GM12878 (cell line): ENCODE measurements around the gene SLC34A3. TPM values are rescaled to one million over a fixed set of nuclear protein-coding genes. Genes with fewer than 3 reads are reported as not detected.

Experiments
- ATAC-seq: fragments of 200-7000 bp; cut with Tn5 transposase; 3 replicates; pipeline ENCODE4 v1.9.1; 2020; ENCODE audit warnings: mild to moderate bottlenecking, moderate library complexity
- BruUV-seq: library from RNA; stranded (reverse); fragments of 400-500 nt; replicated peaks from 2 replicates; lab custom pipeline; 2021; lab: Mats Ljungman, UMichigan
- CTCF ChIA-PET: fragments of 300-600 bp; sonication (Branson Sonifier 250); formaldehyde crosslinking; extraction: SDS; loops from one replicate; lab custom pipeline; 2021; ENCODE audit warnings: inconsistent platforms; lab: Yijun Ruan, JAX
- POLR2A ChIA-PET: fragments of 350-600 bp; formaldehyde crosslinking; extraction: SDS; loops from one replicate; lab custom pipeline; 2021; ENCODE audit warnings: inconsistent platforms; lab: Charles Lee
- RAD21 ChIA-PET: fragments of 300-600 bp; sonication (Branson Sonifier 250); formaldehyde crosslinking; loops from one replicate; lab custom pipeline; 2023; ENCODE audit warnings: antibody characterized with exemption; ENCODE audit not compliant: unreplicated experiment; lab: Charles Lee
- SMC1A ChIA-PET: fragments of 300-600 bp; sonication (Branson Sonifier 250); formaldehyde crosslinking; loops from one replicate; lab custom pipeline; 2023; ENCODE audit not compliant: unreplicated experiment, uncharacterized antibody; lab: Charles Lee
- DNase-seq: peaks from one replicate; pipeline ENCODE4 v3.0.0-alpha.2; 2011; ENCODE audit warnings: low read depth, low spot score
- FAIRE-seq: peaks from 3 replicates; lab custom pipeline; 2011; peaks lifted over from hg19 to GRCh38; lab: Jason Lieb, UNC
- H2AFZ ChIP-seq: 2 replicates; pipeline ENCODE4 v1.6.0; 2011; ENCODE audit warnings: low read depth, low read length, control low read depth; ENCODE audit not compliant: control insufficient read depth
- H3K27ac ChIP-seq: 2 replicates; pipeline ENCODE4 v1.5.1; 2011; ENCODE audit warnings: control low read depth; ENCODE audit not compliant: control insufficient read depth, insufficient read depth
- H3K27me3 ChIP-seq, 2 experiments: replicated peaks in 1 of 2; 2 replicates each; pipeline versions ENCODE4 v1.6.0 to v1.6.1; 2011; ENCODE audit warnings: low read length in 1 of 2; ENCODE audit not compliant: control insufficient read depth in 2 of 2, insufficient read depth in 2 of 2
- H3K36me3 ChIP-seq, 2 experiments: 2 replicates each; pipeline ENCODE4 v1.5.1; 2011; ENCODE audit warnings: low read length in 1 of 2; ENCODE audit not compliant: control insufficient read depth in 2 of 2, insufficient read depth in 2 of 2
- H3K4me1 ChIP-seq: 2 replicates; pipeline ENCODE4 v1.6.1; 2011; ENCODE audit warnings: mild to moderate bottlenecking, low read length, moderate library complexity, mixed read lengths; ENCODE audit not compliant: control insufficient read depth, insufficient read depth
- H3K4me2 ChIP-seq: 2 replicates; pipeline ENCODE4 v1.6.0; 2011; ENCODE audit warnings: control low read depth; ENCODE audit not compliant: control insufficient read depth, insufficient read depth
- H3K4me3 ChIP-seq: fragments of 200-600 bp; sonication (generic); 2 replicates; pipeline ENCODE4 v1.5.1; 2016
- H3K79me2 ChIP-seq: 2 replicates; pipeline ENCODE4 v1.6.0; 2011; ENCODE audit warnings: low read length; ENCODE audit not compliant: control insufficient read depth, insufficient read depth
- H3K9ac ChIP-seq: 2 replicates; pipeline ENCODE4 v1.8.0; 2011; ENCODE audit warnings: low read length, control low read depth, mixed read lengths; ENCODE audit not compliant: control insufficient read depth, insufficient read depth
- H3K9me3 ChIP-seq: replicated peaks from 3 replicates; pipeline ENCODE4 v1.5.1; 2011; ENCODE audit warnings: mild to moderate bottlenecking, low read length; ENCODE audit not compliant: control insufficient read depth, insufficient read depth
- H4K20me1 ChIP-seq: 2 replicates; pipeline ENCODE4 v1.6.0; 2011; ENCODE audit not compliant: control insufficient read depth, insufficient read depth
- BHLHE40 ChIP-seq, 2 experiments: fragments of 450-650 bp in 1 of 2; IDR thresholded peaks; 2 replicates each; pipeline ENCODE4 v1.6.1; 2011 to 2017; ENCODE audit warnings: low read depth in 2 of 2, borderline replicate concordance in 1 of 2, improper control_type of control experiment in 1 of 2, low read length in 1 of 2, mild to moderate bottlenecking in 1 of 2
- IKZF1 ChIP-seq: fragments of 450-650 bp; conservative IDR thresholded peaks from 2 replicates; pipeline ENCODE4 v1.6.1; 2017; ENCODE audit warnings: antibody characterized with exemption, mild to moderate bottlenecking
- SP1 ChIP-seq: IDR thresholded peaks from one replicate; pipeline ENCODE4 v1.6.1; 2011; ENCODE audit warnings: low read depth, low read length
- WGBS: methylation state at CpG from one replicate; pipeline ENCODE4 v1.1.6; 2016; ENCODE audit warnings: low lambda C conversion rate; ENCODE audit not compliant: insufficient replicate concordance, insufficient coverage; ENCODE audit errors: missing lambda C conversion rate; 5-methylcytosine and 5-hydroxymethylcytosine counted together
- in situ Hi-C: fragments of 300-500 bp; cut with MboI; formaldehyde crosslinking; loops from 9 replicates; pipeline ENCODE4 v1.14.3; 2018; ENCODE audit warnings: mixed read lengths
- intact Hi-C: fragments of 100-400 bp; cut with micrococcal nuclease; formaldehyde crosslinking; loops from one replicate; pipeline ENCODE4 v1.14.2; 2022; ENCODE audit not compliant: unreplicated experiment
- polyA plus RNA-seq, 11 experiments: library from polyadenylated mRNA; depleted of rRNA in 4 of 11; unstranded in 6 of 11; stranded (reverse) in 5 of 11; fragments of >200 nt; fragmentation: Nextera tagmentation in 4 of 11; fragmentation: Illumina TruSeq in 1 of 11; extraction: Ambion mirVana in 4 of 11; extraction: Trizol in 1 of 11; gene quantifications; 1 replicate in 1 of 11; 2 replicates in 10 of 11; pipeline versions ENCODE4 v1.2.1 to v1.2.3, GENCODE V29; 2011 to 2016; ENCODE audit warnings: inconsistent platforms in 2 of 11, missing spikeins in 2 of 11, low read depth in 1 of 11
- total RNA-seq, 4 experiments: library from RNA; depleted of rRNA in 3 of 4; stranded (reverse); fragments of >200 nt in 3 of 4; fragmentation: Illumina TruSeq in 1 of 4; extraction: Trizol in 1 of 4; gene quantifications; 2 replicates each; pipeline versions ENCODE4 v1.2.1 to v1.2.3, GENCODE V29; 2013 to 2021

The SLC34A3 gene
- total and polyA plus RNA-seq, 10 of the 15 experiments (the other 5 are each of a cell fraction or from before 2014, with no cell fraction given) = not detected

GRCh38 chr9:137236936-137237421 lies 6.3 kb downstream of the SLC34A3 start:
- peak overlapping the region; percentile 94 for H3K4me2 ChIP-seq
- H3K4me3 ChIP-seq = no peak overlapping the region
- H3K79me2 ChIP-seq = peaks cover 14% of the 10 kb centered on the region
- in situ Hi-C loops (no loop called here), intact Hi-C loops (loop anchor here (5.0 kb wide), 1 partner anchor 450 kb away; no protein-coding TSS in a partner anchor)
- ChIA-PET POLR2A (interaction anchor here (0.9 to 9.2 kb wide), 9 partner anchors 14 to 166 kb away, joined by 3 to 112 read pairs (median 7); partner anchors contain the start of genes CYSRT1, NELFB, NRARP and RNF208), RAD21 (interaction anchor here (0.6 to 4.6 kb wide), 28 partner anchors 14 to 436 kb away, joined by 3 to 20 read pairs (median 4); partner anchors contain the start of genes ANAPC2, MAN1B1, NELFB and RNF208), SMC1A (interaction anchor here (0.7 to 2.4 kb wide), 10 partner anchors 12 to 176 kb away, joined by 3 to 6 read pairs (median 4); partner anchors contain the start of gene TOR4A), CTCF (interaction anchor here (0.6 to 5.3 kb wide), 43 partner anchors 12 to 471 kb away, joined by 3 to 52 read pairs (median 4); partner anchors contain the start of genes ANAPC2, CYSRT1, DPP7 and EXD3)
- H3K4me1 ChIP-seq = peaks cover 26% of the 10 kb centered on the region
- WGBS = 8% methylated on average over 11 of the region's 11 CpGs
- H4K20me1 ChIP-seq = no peaks in the 10 kb centered on the region
- no peaks in the 10 kb centered on the region for H3K27me3 ChIP-seq
- H3K36me3 ChIP-seq = no peaks in the 10 kb centered on the region
- peak overlapping the region; percentile 65 for H2AFZ ChIP-seq
- H3K9me3 ChIP-seq = no peaks in the 10 kb centered on the region
- ATAC-seq = no peak
- no peak for DNase-seq
- TF ChIP-seq IKZF1 (0 out of 2 replicates have a peak, but pooled peaks have one; percentile 1), BHLHE40 (IDR thresholded peaks at IDR 0.05; ENCODE audit: borderline replicate concordance in 1 of 2, low read depth in 2 of 2, low read length in 1 of 2) (no peak), SP1 (no peak)
- peak overlapping the region; percentile 31; the same call in 1 of the 2 replicates for H3K27ac ChIP-seq
- no TSS peak for BruUV-seq
- FAIRE-seq = no peak
- H3K9ac ChIP-seq = peak overlapping the region; percentile 44
